C4-2B (cell line): ENCODE data around the gene TXK.

Source experiments
- ZFX ChIP-seq: fragments of 450-650 bp; IDR thresholded peaks from 2 replicates; pipeline ENCODE4 v1.6.1; 2017
- TF ChIP-seq, protein P1 (sequence below): fragments of 450-650 bp; conservative IDR thresholded peaks from 2 replicates; pipeline ENCODE4 v1.5.1; 2017; ENCODE audit warnings: mild to moderate bottlenecking

GRCh38 chr4:48152259-48152658 is 18.2 kb upstream of the TXK start:
- TF ChIP-seq, protein P1, sequence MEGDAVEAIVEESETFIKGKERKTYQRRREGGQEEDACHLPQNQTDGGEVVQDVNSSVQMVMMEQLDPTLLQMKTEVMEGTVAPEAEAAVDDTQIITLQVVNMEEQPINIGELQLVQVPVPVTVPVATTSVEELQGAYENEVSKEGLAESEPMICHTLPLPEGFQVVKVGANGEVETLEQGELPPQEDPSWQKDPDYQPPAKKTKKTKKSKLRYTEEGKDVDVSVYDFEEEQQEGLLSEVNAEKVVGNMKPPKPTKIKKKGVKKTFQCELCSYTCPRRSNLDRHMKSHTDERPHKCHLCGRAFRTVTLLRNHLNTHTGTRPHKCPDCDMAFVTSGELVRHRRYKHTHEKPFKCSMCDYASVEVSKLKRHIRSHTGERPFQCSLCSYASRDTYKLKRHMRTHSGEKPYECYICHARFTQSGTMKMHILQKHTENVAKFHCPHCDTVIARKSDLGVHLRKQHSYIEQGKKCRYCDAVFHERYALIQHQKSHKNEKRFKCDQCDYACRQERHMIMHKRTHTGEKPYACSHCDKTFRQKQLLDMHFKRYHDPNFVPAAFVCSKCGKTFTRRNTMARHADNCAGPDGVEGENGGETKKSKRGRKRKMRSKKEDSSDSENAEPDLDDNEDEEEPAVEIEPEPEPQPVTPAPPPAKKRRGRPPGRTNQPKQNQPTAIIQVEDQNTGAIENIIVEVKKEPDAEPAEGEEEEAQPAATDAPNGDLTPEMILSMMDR, result no peak
- no peak for TF ChIP-seq ZFX
